Measurements from ENCODE around the gene CAMSAP3. TPM values are rescaled to one million over a fixed set of nuclear protein-coding genes. Genes with fewer than 3 reads are reported as not detected.

The CAMSAP3 gene
- total and polyA plus RNA-seq, 2 donors (not counting 1 experiment from before 2014, with no cell fraction given): 1.0 to 1.3 TPM

GRCh38 chr19:7652061-7652641 is 56.5 kb downstream of the CAMSAP3 start:
- Mint-ChIP-seq H3K4me3 (peak overlapping the region; percentile 81), H3K27me3 (no peaks in the 10 kb centered on the region), H3K4me1 (peaks cover 8% of the 10 kb centered on the region), H3K9me3 (ENCODE audit: insufficient read depth) (no peaks in the 10 kb centered on the region), H3K27ac (peak overlapping the region; percentile 70)
- H3K4me1 ChIP-seq (ENCODE audit: control insufficient read depth in 2 of 2, insufficient read depth in 2 of 2, low read length in 2 of 2): peaks cover 0 to 6% of the 10 kb centered on the region in 2 donors
- no peaks in the 10 kb centered on the region for H3K9me3 ChIP-seq (ENCODE audit: control extremely low read depth in 1 of 3, control insufficient read depth in 2 of 3, insufficient read depth in 1 of 3, low read length in 2 of 3)
- TF ChIP-seq EZH2 (IDR thresholded peaks at IDR 0.05; ENCODE audit: borderline replicate concordance, insufficient read depth, low read depth, low read length, poor library complexity, severe bottlenecking): no peak
- TF ChIP-seq, protein P1, sequence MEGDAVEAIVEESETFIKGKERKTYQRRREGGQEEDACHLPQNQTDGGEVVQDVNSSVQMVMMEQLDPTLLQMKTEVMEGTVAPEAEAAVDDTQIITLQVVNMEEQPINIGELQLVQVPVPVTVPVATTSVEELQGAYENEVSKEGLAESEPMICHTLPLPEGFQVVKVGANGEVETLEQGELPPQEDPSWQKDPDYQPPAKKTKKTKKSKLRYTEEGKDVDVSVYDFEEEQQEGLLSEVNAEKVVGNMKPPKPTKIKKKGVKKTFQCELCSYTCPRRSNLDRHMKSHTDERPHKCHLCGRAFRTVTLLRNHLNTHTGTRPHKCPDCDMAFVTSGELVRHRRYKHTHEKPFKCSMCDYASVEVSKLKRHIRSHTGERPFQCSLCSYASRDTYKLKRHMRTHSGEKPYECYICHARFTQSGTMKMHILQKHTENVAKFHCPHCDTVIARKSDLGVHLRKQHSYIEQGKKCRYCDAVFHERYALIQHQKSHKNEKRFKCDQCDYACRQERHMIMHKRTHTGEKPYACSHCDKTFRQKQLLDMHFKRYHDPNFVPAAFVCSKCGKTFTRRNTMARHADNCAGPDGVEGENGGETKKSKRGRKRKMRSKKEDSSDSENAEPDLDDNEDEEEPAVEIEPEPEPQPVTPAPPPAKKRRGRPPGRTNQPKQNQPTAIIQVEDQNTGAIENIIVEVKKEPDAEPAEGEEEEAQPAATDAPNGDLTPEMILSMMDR (IDR thresholded peaks at IDR 0.05): peak; percentile 98
- no peak overlapping the region for H3K27ac ChIP-seq (ENCODE audit: low read length in 2 of 2)
- ChIA-PET CTCF (interaction anchor here (0.6 to 8.7 kb wide), 24 partner anchors 8 to 479 kb away, joined by 3 to 100 read pairs (median 4); partner anchors contain the start of genes PET100, SNAPC2, TRAPPC5 and XAB2), POLR2A (interaction anchor here (0.7 to 1.0 kb wide), 2 partner anchors 29 to 263 kb away, joined by 3 to 4 read pairs; partner anchors contain the start of gene TRAPPC5)
- no peaks in the 10 kb centered on the region for H3K79me2 ChIP-seq (ENCODE audit: control insufficient read depth, insufficient read depth, low read length)
- peak; percentile 87 for DNase-seq
- peak; percentile 90 for ATAC-seq (ENCODE audit: low read depth)
- no peaks in the 10 kb centered on the region for H3K27me3 ChIP-seq (replicated peaks in 1 of 4; ENCODE audit: control extremely low read depth in 1 of 4, control insufficient read depth in 3 of 4, insufficient read depth in 4 of 4, low read length in 3 of 4)
- H3K9ac ChIP-seq (ENCODE audit: low read length): peak overlapping the region; percentile 66
- intact Hi-C loops (cut with micrococcal nuclease): loop anchor here (1.0 kb wide), 2 partner anchors 27 to 147 kb away; no protein-coding TSS in a partner anchor
- 7% methylated on average over 19 of the region's 28 CpGs for WGBS (ENCODE audit: insufficient coverage)
- peak overlapping the region; percentile 71 for H2AFZ ChIP-seq (ENCODE audit: insufficient read depth, low read depth, low read length, poor library complexity, severe bottlenecking)
- peak overlapping the region; percentile 82 for H3K4me2 ChIP-seq (replicated peaks; ENCODE audit: low read depth, low read length, poor library complexity, severe bottlenecking)
- peak overlapping the region; percentile 32 to 74 (median 49) for H3K4me3 ChIP-seq (ENCODE audit: control extremely low read depth in 1 of 5, extremely low read depth in 1 of 5, insufficient read depth in 1 of 5, low read depth in 2 of 5, low read length in 4 of 5)
- no peaks in the 10 kb centered on the region for H4K20me1 ChIP-seq (ENCODE audit: control insufficient read depth, insufficient read depth, low read length, poor library complexity, severe bottlenecking)
- H3K36me3 ChIP-seq (replicated peaks in 1 of 2; ENCODE audit: control extremely low read depth in 1 of 2, control insufficient read depth in 1 of 2, extremely low read depth in 1 of 2, insufficient read depth in 2 of 2, low read length in 1 of 2): peaks cover 0 to 2% of the 10 kb centered on the region in 2 experiments

- Histone ChIP-seq H3K4me3 (ENCODE audit: control extremely low read depth in 1 of 5, extremely low read depth in 1 of 5, insufficient read depth in 1 of 5, low read depth in 2 of 5, low read length in 4 of 5) (no peak overlapping the region), H3K4me2 (replicated peaks; ENCODE audit: low read depth, low read length, poor library complexity, severe bottlenecking) (no peak overlapping the region), H3K27me3 (replicated peaks in 1 of 4; ENCODE audit: control extremely low read depth in 1 of 4, control insufficient read depth in 3 of 4, insufficient read depth in 4 of 4, low read length in 3 of 4) (no peaks in the 10 kb centered on the region), H3K9ac (ENCODE audit: low read length) (no peak overlapping the region), H2AFZ (ENCODE audit: insufficient read depth, low read depth, low read length, poor library complexity, severe bottlenecking) (no peak overlapping the region), H3K79me2 (ENCODE audit: control insufficient read depth, insufficient read depth, low read length) (no peaks in the 10 kb centered on the region), H3K36me3 (replicated peaks in 1 of 2; ENCODE audit: control extremely low read depth in 1 of 2, control insufficient read depth in 1 of 2, extremely low read depth in 1 of 2, insufficient read depth in 2 of 2, low read length in 1 of 2) (no peaks in the 10 kb centered on the region), H4K20me1 (ENCODE audit: control insufficient read depth, insufficient read depth, low read length, poor library complexity, severe bottlenecking) (no peaks in the 10 kb centered on the region), H3K9me3 (ENCODE audit: control extremely low read depth in 1 of 3, control insufficient read depth in 2 of 3, insufficient read depth in 1 of 3, low read length in 2 of 3) (no peaks in the 10 kb centered on the region), H3K4me1 (ENCODE audit: control insufficient read depth in 2 of 2, insufficient read depth in 2 of 2, low read length in 2 of 2) (peaks cover 9 to 23% of the 10 kb centered on the region in 2 donors), H3K27ac (ENCODE audit: low read length in 2 of 2) (no peak overlapping the region)
- peaks cover 17% of the 10 kb centered on the region for H3K4me1 Mint-ChIP-seq
- ChIA-PET POLR2A (no interaction called here), CTCF (interaction anchor here (1.2 to 8.7 kb wide), 4 partner anchors 17 to 146 kb away, joined by 3 to 100 read pairs (median 5); partner anchors contain the start of gene MCEMP1)
- TF ChIP-seq, protein P1 (IDR thresholded peaks at IDR 0.05): no peak
- TF ChIP-seq EZH2 (IDR thresholded peaks at IDR 0.05; ENCODE audit: borderline replicate concordance, insufficient read depth, low read depth, low read length, poor library complexity, severe bottlenecking): no peak
- DNase-seq (no peak), ATAC-seq (ENCODE audit: low read depth) (no peak)
- H3K27ac Mint-ChIP-seq: no peak overlapping the region
- WGBS (ENCODE audit: insufficient coverage): 93% methylated on average over 5 of the region's 8 CpGs
- no peaks in the 10 kb centered on the region for H3K27me3 Mint-ChIP-seq
- no peaks in the 10 kb centered on the region for H3K9me3 Mint-ChIP-seq (ENCODE audit: insufficient read depth)
- H3K4me3 Mint-ChIP-seq: no peak overlapping the region
- intact Hi-C loops (cut with micrococcal nuclease): no loop called here
Observed at GRCh38 chr19:7654401-7654800, 58.7 kb downstream of the CAMSAP3 start.

All from B cell (primary cell).